Measurements from ENCODE around the gene MCF2L2.

GRCh38 chr3:183327343-183327742, 101.1 kb downstream of the MCF2L2 start:
- no peak for TF ChIP-seq EZH2 (IDR thresholded peaks at IDR 0.05; ENCODE audit: insufficient read depth, poor library complexity, severe bottlenecking)
- TF ChIP-seq EZH2phosphoT487 (IDR thresholded peaks at IDR 0.05; ENCODE audit: insufficient read depth, low read depth), result no peak
